Endothelial cell of umbilical vein (primary cell): ENCODE results near the gene RNF217. TPM values are rescaled to one million over a fixed set of nuclear protein-coding genes. Genes with fewer than 3 reads are reported as not detected.

Source experiments
- BruUV-seq: library from RNA; stranded (reverse); fragments of 400-500 nt; replicated peaks from 2 replicates; lab custom pipeline; 2021; lab: Mats Ljungman, UMichigan
- CTCF ChIA-PET: fragments of 300-600, 350-600 bp; sonication (Branson Sonifier 250); formaldehyde crosslinking; loops from one replicate; lab custom pipeline; 2021; ENCODE audit warnings: antibody characterized with exemption, inconsistent platforms; lab: Charles Lee
- POLR2A ChIA-PET: fragments of 300-600, 350-600 bp; sonication (Branson Sonifier 250); formaldehyde crosslinking; loops from one replicate; lab custom pipeline; 2021; ENCODE audit warnings: antibody characterized with exemption, inconsistent platforms; lab: Charles Lee
- DNase-seq: peaks from one replicate; pipeline ENCODE4 v3.0.0-alpha.2; 2011; ENCODE audit warnings: low read depth, low spot score
- FAIRE-seq: peaks from 2 replicates; lab custom pipeline; 2011; peaks lifted over from hg19 to GRCh38; lab: Jason Lieb, UNC
- H2AFZ ChIP-seq: 2 replicates; pipeline ENCODE4 v1.6.0; 2012; ENCODE audit warnings: low read depth, low read length, control low read depth, inconsistent platforms
- H3K27ac ChIP-seq: 2 replicates; pipeline ENCODE4 v1.5.1; 2011; ENCODE audit warnings: low read depth, mild to moderate bottlenecking, control low read depth, low read length, moderate library complexity; ENCODE audit not compliant: insufficient read depth
- H3K27me3 ChIP-seq, 2 experiments: 2 replicates each; pipeline versions ENCODE4 v1.6.0 to v1.6.1; 2011; ENCODE audit warnings: low read length in 2 of 2, mixed read lengths in 1 of 2; ENCODE audit not compliant: control insufficient read depth in 2 of 2, insufficient read depth in 2 of 2
- H3K36me3 ChIP-seq, 2 experiments: 2 replicates in 1 of 2; 3 replicates in 1 of 2; pipeline ENCODE4 v1.5.1; 2011; ENCODE audit warnings: low read length in 2 of 2, mild to moderate bottlenecking in 1 of 2, moderate library complexity in 1 of 2; ENCODE audit not compliant: control insufficient read depth in 2 of 2, insufficient read depth in 2 of 2; ENCODE audit errors: extremely low read depth in 1 of 2
- H3K4me1 ChIP-seq: 3 replicates; pipeline ENCODE4 v1.5.1; 2011; ENCODE audit warnings: mild to moderate bottlenecking, low read length; ENCODE audit not compliant: control insufficient read depth, insufficient read depth; ENCODE audit errors: extremely low read depth
- H3K4me2 ChIP-seq: 2 replicates; pipeline ENCODE4 v1.6.1; 2011; ENCODE audit warnings: low read length, control low read depth, mixed read lengths; ENCODE audit not compliant: insufficient read depth
- H3K4me3 ChIP-seq, 3 experiments: fragments of 200-600 bp in 1 of 3; sonication (generic), shearing (Covaris generic) in 1 of 3; replicated peaks in 1 of 3; 2 replicates each; pipeline ENCODE4 v1.5.1; 2011 to 2016; ENCODE audit warnings: control low read depth in 3 of 3, low read length in 3 of 3, mild to moderate bottlenecking in 2 of 3, inconsistent platforms in 1 of 3, low read depth in 1 of 3, moderate library complexity in 1 of 3; ENCODE audit not compliant: insufficient read depth in 1 of 3
- H3K79me2 ChIP-seq: 2 replicates; pipeline ENCODE4 v1.6.0; 2012; ENCODE audit warnings: low read length, inconsistent platforms; ENCODE audit not compliant: control insufficient read depth, insufficient read depth
- H3K9ac ChIP-seq: replicated peaks from 2 replicates; pipeline ENCODE3; 2011; ENCODE audit warnings: low read length, control low read depth; ENCODE audit not compliant: insufficient read depth; ENCODE audit errors: extremely low read depth
- H3K9me1 ChIP-seq: replicated peaks from 3 replicates; pipeline ENCODE4 v1.6.0; 2011; ENCODE audit warnings: mild to moderate bottlenecking, low read length; ENCODE audit not compliant: control insufficient read depth, insufficient read depth; ENCODE audit errors: extremely low read depth
- H3K9me3 ChIP-seq: replicated peaks from 2 replicates; pipeline ENCODE4 v1.5.1; 2012; ENCODE audit warnings: low read length, inconsistent platforms; ENCODE audit not compliant: control insufficient read depth, insufficient read depth
- H4K20me1 ChIP-seq: replicated peaks from 2 replicates; pipeline ENCODE3; 2011; ENCODE audit warnings: mild to moderate bottlenecking, low read length; ENCODE audit not compliant: control insufficient read depth, insufficient read depth; ENCODE audit errors: extremely low read depth
- CTCF ChIP-seq, 2 donors: IDR thresholded peaks; 1 replicate in 1 of 2; 2 replicates in 1 of 2; pipeline ENCODE4 v1.5.1; 2011; ENCODE audit warnings: low read length in 2 of 2, mild to moderate bottlenecking in 2 of 2, moderate library complexity in 2 of 2, control low read depth in 1 of 2, inconsistent platforms in 1 of 2, low read depth in 1 of 2; ENCODE audit not compliant: insufficient read depth in 1 of 2; ENCODE audit errors: extremely low read depth in 1 of 2
- EZH2 ChIP-seq: IDR thresholded peaks from 2 replicates; pipeline ENCODE4 v1.6.1; 2012; ENCODE audit warnings: borderline replicate concordance, low read depth, mild to moderate bottlenecking, moderate library complexity, low read length, inconsistent platforms; ENCODE audit not compliant: severe bottlenecking
- FOS ChIP-seq: IDR thresholded peaks from 2 replicates; pipeline ENCODE4 v1.6.1; 2011; ENCODE audit warnings: mild to moderate bottlenecking, low read length, moderate library complexity, borderline replicate concordance; ENCODE audit not compliant: insufficient read depth
- MAX ChIP-seq: IDR thresholded peaks from 2 replicates; pipeline ENCODE4 v1.6.1; 2011; ENCODE audit not compliant: insufficient read depth, insufficient read length
- MYC ChIP-seq: IDR thresholded peaks from one replicate; pipeline ENCODE4 v1.6.1; 2011; ENCODE audit warnings: mild to moderate bottlenecking, low read depth, low read length
- POLR2A ChIP-seq: IDR thresholded peaks from 2 replicates; pipeline ENCODE4 v1.6.1; 2012; ENCODE audit warnings: low read depth, mild to moderate bottlenecking, control low read depth, low read length
- POLR2AphosphoS5 ChIP-seq: IDR thresholded peaks from 2 replicates; pipeline ENCODE4 v1.6.1; 2012; ENCODE audit warnings: low read depth, mild to moderate bottlenecking, control low read depth, low read length, moderate library complexity; ENCODE audit not compliant: insufficient read depth
- dilution Hi-C: fragments of 300-500 bp; cut with MboI; formaldehyde crosslinking; loops from one replicate; pipeline ENCODE4 v1.15.0; 2019; ENCODE audit warnings: low sequenced_read_pairs; ENCODE audit not compliant: extremely low pct_ligation_motif_present
- intact Hi-C: fragments of 100-400 bp; cut with micrococcal nuclease; formaldehyde crosslinking; loops from one replicate; pipeline ENCODE4 v1.10.0; 2022
- polyA plus RNA-seq, 4 experiments: library from polyadenylated mRNA; depleted of rRNA in 3 of 4; stranded (reverse) in 3 of 4; unstranded in 1 of 4; fragments of >200 nt; gene quantifications; 2 replicates each; pipeline versions ENCODE4 v1.2.1 to v1.2.3, GENCODE V29; 2011 to 2012; ENCODE audit warnings: missing spikeins in 1 of 4
- total RNA-seq: library from RNA; stranded (reverse); gene quantifications from 2 replicates; pipeline ENCODE4 v1.2.3, GENCODE V29; 2021

RNF217 gene
- total and polyA plus RNA-seq, 2 donors (not counting 3 experiments of a cell fraction or from before 2014, with no cell fraction given) = 8.8 to 32.5 TPM

GRCh38 chr6:124962639-124963415, 590 bp downstream of the RNF217 start:
- H3K4me1 ChIP-seq = peaks cover 48% of the 10 kb centered on the region
- dilution Hi-C loops (no loop called here), intact Hi-C loops (loop anchor here (1.0 to 2.0 kb wide), 2 partner anchors 151 to 338 kb away; partner anchors contain the start of gene HDDC2)
- H3K27ac ChIP-seq = peak overlapping the region; percentile 69
- peak overlapping the region; percentile 53 for H2AFZ ChIP-seq
- H3K36me3 ChIP-seq = no peaks in the 10 kb centered on the region
- peak overlapping the region; percentile 91 for H3K4me2 ChIP-seq
- no peaks in the 10 kb centered on the region for H4K20me1 ChIP-seq
- no TSS peak for BruUV-seq
- H3K27me3 ChIP-seq = no peaks in the 10 kb centered on the region
- ChIA-PET CTCF (interaction anchor here (1.2 to 2.8 kb wide), 8 partner anchors 10 to 150 kb away, joined by 3 to 36 read pairs (median 4); no protein-coding TSS in a partner anchor), POLR2A (interaction anchor here (0.5 to 1.4 kb wide), 2 partner anchors 229 to 827 kb away, joined by 3 read pairs; no protein-coding TSS in a partner anchor)
- H3K79me2 ChIP-seq = peaks cover 53% of the 10 kb centered on the region
- H3K9me3 ChIP-seq = no peaks in the 10 kb centered on the region
- DNase-seq (peak; percentile 56), FAIRE-seq (no peak)
- TF ChIP-seq POLR2AphosphoS5 (no peak), POLR2A (no peak), MYC (no peak), MAX (no peak), EZH2 (no peak), CTCF (IDR thresholded peaks at IDR 0.05; ENCODE audit: extremely low read depth in 1 of 2, insufficient read depth in 1 of 2, low read depth in 1 of 2, low read length in 2 of 2) (peak in 1 of 2 donors; percentile 29), FOS (no peak)
- peak overlapping the region; percentile 85 for H3K9ac ChIP-seq
- H3K9me1 ChIP-seq = no peaks in the 10 kb centered on the region
- H3K4me3 ChIP-seq = peak overlapping the region; percentile 75 to 95 (median 93)
